ENCODE measurements around the gene SKP2.

DNA sequence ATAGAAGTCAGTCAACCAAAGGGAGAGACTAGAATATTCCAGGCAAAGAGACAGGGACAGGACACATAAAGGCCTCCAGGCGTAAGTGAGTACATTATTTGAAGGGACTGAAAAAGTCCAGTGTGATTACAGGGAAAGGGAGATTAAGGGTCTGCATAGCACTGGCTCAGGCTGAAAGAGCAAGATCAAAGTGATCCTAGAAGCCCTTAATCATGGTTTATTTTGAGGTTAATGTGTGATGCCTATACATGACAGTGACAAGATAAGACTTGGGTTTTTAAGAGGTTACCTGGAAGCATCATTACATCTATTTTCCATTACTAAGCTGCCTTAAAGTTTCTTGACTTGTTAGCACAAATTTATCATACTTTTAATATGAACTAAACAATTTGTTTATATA, 26.0 kb upstream of the SKP2 start:
- no peak for TF ChIP-seq CTCF (IDR thresholded peaks at IDR 0.05 in 4 of 5, conservative IDR thresholded peaks at IDR 0.05 in 1 of 5)
- TF ChIP-seq POLR2A (IDR thresholded peaks at IDR 0.05): no peak

Measured in gastrocnemius medialis (tissue), 4 donors.